Measurements from ENCODE around the gene NLGN4Y.

DNA sequence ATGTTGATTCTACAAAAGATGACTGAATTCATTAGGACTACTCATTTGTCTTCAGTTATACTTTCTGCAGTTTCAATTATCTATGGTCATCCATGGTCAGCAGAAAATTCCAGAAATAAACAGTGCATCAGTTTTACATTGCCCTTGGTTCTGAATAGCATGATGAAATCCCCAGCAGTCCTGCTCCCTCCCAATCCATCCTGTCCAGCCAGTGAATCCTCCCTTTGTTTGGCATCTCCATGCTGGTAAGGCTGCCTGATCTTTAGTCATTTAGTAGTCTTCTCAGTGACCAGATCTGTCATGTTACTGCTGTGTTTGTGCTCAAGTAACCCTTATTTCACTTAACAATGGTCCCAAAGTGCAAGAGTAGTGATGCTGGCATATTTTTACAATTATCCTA, 239.3 kb downstream of the NLGN4Y start:
- TF ChIP-seq POLR2A (IDR thresholded peaks at IDR 0.05) (no peak), POLR2AphosphoS5 (IDR thresholded peaks at IDR 0.05) (no peak), EP300 (IDR thresholded peaks at IDR 0.05) (no peak)
- TF ChIP-seq, protein P1, sequence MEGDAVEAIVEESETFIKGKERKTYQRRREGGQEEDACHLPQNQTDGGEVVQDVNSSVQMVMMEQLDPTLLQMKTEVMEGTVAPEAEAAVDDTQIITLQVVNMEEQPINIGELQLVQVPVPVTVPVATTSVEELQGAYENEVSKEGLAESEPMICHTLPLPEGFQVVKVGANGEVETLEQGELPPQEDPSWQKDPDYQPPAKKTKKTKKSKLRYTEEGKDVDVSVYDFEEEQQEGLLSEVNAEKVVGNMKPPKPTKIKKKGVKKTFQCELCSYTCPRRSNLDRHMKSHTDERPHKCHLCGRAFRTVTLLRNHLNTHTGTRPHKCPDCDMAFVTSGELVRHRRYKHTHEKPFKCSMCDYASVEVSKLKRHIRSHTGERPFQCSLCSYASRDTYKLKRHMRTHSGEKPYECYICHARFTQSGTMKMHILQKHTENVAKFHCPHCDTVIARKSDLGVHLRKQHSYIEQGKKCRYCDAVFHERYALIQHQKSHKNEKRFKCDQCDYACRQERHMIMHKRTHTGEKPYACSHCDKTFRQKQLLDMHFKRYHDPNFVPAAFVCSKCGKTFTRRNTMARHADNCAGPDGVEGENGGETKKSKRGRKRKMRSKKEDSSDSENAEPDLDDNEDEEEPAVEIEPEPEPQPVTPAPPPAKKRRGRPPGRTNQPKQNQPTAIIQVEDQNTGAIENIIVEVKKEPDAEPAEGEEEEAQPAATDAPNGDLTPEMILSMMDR (IDR thresholded peaks at IDR 0.05), result no peak
